ENCODE measurements around the gene PSEN2. TPM values are rescaled to one million over a fixed set of nuclear protein-coding genes. Genes with fewer than 3 reads are reported as not detected.
A peak's percentile ranks its signal among the peaks of the same experiment; 100 is the strongest.

Gene PSEN2
- total RNA-seq, 1 experiment from 2014 or later, result 24.5 TPM

DNA sequence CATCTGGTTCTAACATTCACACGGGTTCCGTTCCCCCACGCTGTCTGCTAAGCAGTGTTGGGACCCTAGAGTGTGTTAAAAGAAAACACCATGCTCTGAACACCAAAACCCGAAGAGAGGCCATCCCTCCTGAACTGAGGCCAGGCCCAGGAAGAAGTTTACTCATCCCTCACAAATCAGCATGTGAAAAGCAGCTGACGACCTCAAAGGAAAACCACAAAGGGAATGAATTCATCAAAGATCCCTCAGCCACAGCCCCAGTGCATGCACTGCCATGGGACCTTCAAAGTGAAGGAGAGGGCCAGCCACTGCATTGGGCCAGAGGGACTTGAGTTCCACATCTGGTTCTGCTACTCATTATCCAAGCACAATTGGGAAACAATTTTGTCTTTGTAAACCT, 7.0 kb upstream of the PSEN2 start:
- peak; percentile 87 for DNase-seq (ENCODE audit: low read depth)

DNA sequence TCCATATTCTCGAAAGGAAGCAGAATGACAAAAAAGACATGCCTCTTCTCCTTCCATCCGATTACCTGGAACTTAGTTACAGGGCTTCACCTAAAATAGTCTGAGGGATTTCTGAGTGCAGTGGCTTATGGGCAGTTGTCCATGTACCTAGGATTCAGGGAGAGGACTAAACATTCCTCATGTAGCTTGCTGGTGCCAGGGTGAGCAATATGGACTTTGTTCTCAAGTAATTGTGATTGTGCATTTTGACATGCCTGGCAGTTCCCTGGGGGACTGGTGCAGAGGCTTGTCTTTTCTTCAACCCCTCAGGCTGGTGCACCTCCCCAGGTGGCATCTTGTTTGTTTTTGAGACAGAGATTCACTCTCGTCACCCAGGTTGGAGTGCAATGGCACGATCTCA, 6.1 kb upstream of the PSEN2 start:
- DNase-seq (ENCODE audit: low read depth), result no peak

DNA sequence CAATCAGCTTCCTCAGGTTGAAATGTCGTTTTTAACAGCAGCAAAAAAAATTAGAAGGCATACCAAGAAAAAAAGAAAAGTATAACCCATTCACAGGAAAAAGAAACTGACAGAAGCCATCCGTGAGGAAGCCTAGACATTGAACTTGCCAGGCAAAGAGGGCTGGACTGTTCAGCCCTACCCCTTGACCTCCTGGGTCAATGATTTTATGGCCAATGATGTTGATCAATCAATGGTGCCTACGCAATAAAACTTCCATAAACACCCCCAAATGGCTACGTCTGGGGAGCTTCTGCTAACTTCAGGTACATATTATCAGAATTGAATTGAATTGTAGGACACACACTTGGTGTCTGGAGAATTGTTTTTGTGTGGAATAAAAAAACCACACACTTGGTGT, 4.8 kb upstream of the PSEN2 start:
- DNase-seq (ENCODE audit: low read depth), result no peak

DNA sequence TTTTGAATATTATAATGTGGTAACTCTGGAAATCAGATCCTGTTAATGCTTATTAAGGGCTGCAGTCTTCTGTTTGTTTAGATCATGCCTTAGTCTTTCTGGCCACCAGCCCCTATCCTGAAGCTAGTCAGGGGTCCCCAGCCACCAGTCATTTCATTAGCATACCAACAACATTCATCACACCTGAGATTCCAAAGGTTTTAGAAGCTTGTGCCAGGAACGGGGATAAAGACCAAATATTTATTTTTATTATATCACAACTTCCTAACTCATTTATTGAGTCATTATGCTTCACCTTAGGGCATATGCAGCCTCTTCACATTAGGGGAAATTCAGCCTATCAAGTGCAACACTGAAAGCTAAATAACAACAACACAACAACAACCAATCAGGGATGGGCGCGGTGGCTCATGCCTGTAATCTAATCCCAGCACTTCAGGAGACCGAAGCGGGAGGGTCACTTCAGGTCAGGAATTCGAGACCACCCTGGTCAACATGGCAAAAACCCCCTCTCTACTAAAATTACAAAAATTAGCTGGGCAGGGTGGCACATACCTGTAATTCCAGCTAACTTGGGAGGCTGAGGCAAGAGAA, 2.9 kb upstream of the PSEN2 start:
- DNase-seq (ENCODE audit: low read depth), result no peak

DNA sequence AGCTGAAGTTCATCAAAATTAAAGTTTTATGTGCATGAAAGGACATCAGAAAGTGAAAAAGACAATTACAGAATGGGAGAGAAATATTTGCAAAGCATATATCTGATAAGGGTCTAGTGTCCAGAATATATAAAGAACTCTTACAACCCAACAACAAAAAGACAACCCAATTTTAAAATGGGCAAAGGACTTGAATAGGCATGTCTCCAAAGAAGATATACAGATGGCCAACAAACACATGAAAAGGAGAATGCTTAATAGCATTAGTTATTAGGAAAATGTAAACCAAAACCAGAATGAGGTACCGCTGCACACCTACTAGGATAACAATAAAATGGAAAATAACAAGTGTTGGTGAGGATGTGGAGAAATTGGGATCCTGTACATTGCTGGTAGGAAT, 1.7 kb upstream of the PSEN2 start:
- no peak for DNase-seq (ENCODE audit: low read depth)

DNA sequence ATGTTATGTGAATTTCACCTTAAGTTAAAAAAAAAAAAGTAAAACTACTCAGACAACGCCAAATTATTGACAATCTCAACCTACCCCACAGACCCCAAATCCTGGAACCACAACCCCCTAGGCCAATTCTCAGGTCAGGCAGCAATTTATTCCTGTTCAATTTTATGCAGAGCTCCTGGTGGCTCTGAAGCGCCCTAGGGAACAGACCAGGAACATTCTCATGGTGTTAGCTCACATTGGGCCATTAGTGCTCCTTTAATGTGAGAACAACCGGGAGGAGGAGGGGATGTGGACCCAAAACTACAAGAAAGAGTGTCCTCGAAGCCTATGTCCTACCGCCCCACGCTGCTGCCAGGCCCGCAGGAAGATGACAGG, 403 bp upstream of the PSEN2 start:
- no peak for DNase-seq (ENCODE audit: low read depth)

DNA sequence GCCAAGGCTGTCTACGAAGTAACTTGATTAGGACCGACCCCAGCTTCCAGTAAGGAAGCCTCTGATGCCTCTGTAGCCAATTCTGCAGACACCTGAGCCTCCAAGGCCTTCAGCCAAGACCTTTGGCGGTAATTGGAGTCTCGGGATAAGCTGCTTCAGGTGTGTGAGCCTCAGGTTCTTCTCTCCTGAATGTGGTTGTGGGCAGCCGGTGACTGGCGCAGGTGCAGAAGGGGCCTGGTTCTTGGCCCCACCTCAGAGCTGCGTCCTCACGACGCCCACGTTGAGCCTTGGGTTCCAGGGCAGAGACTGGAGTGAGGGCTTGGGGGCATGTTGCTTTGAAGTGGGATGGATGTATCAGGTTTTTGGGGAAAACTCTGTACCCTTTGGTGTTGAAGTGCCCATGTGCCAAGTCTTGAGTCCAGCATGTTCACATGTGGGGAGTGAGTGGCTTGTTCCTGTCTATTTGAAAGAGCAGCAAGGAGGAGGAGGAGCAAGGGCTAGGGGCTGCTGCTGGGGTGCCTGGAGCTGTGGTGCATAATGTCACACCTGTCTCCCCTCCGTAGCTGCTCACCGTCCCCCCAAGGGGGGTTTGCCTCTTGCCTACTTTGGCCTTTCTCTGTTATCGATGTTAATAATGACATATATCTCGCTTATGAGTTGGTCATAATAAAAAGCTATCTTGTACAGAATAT, 1.4 kb downstream of the PSEN2 start:
- DNase-seq (ENCODE audit: low read depth), result no peak

DNA sequence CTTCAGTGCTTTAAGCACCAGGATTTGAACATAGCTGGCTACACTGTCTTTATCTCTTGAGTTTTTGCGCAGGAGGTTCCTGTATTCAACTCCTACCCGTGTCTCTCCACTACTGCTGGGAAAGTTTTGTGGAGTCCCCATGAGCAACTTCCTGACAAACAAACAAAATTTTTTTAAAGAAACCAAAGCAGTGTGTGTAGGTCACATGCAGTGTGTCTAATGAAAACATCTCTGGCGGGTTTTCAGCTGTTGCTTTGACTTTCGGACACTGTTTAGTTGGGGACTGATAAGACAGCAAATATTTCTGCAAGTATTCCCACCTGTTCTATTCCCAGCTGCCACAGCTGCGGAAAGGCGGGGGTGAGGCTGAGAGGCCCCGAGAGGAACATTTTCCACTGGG, 2.0 kb downstream of the PSEN2 start:
- no peak for DNase-seq (ENCODE audit: low read depth)

DNA sequence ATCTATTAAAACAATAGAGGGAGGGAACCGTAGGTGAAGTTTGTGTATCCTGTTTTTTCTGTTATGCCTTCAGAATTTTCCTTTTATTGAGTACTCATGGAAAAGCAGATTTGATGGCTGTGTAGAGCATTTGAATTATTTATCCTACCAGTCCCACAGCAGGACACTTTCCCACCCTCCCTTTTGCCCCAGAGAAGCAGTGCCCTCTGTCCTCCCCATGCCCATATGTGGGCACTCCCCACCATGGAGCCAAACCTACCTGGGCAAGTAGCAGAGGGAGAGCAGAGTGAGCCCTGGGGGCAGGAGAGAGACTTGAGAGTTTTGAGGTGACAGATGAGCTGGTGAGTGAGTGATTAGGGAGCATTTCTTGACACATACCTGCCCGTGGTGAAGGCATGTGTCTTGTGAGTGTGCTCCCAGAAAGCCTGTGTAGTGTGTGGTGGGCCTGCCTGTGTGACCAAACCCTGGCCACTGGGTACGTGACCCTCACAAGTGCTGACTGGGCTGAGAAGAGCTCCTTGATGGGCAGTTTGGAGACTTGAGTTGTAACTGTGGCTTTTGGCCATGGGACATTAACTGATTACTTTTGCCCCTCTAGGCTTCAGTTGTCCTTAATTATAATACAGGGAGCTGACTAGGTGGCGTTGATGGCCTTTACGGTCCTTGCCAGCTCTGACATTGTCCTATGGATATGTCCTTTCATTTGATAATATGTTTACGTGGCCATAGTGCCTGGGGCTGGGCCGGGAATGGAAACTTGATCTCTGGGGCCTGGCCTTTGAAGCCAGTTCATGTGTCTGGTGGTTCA, 3.6 kb downstream of the PSEN2 start:
- no peak for DNase-seq (ENCODE audit: low read depth)

DNA sequence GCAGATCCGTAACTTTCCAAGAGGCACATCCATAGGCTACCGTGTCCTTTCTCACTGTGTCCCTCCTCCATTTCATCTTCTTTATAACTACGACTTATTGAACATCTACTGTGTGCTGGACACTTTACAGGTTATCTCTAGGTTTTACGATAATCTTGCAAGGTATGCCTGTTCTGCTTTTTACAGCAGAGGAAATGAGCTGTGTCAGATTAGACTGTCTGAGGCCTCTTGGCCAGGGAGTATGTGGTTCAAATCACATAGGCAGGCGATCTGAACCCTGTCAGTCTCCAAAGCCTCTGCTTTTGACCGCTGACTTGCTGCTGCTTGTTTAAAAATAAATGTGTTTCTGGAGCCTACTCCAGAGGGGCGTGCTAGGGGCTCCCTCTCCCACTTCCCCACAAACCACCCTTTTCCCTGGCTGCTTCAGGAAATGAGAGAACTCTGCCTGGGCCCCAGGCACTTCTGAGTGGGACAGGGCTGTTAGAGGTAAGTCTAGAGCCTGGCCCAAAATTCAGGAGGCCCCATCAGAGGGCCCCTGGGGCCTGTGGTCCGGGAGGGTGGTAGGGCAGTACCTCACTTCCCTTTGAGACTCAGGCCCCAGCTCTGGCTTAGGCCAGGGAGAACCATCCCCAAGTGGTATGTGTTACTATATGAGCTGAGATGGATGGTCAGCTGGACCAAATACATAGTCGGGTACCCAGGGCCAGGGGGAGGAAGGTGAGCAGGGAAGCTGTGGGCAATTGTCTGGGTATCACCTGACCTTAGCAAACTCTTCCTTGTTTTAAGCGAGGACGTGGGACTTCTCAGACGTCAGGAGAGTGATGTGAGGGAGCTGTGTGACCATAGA, 4.4 kb downstream of the PSEN2 start:
- no peak for DNase-seq (ENCODE audit: low read depth)

DNA sequence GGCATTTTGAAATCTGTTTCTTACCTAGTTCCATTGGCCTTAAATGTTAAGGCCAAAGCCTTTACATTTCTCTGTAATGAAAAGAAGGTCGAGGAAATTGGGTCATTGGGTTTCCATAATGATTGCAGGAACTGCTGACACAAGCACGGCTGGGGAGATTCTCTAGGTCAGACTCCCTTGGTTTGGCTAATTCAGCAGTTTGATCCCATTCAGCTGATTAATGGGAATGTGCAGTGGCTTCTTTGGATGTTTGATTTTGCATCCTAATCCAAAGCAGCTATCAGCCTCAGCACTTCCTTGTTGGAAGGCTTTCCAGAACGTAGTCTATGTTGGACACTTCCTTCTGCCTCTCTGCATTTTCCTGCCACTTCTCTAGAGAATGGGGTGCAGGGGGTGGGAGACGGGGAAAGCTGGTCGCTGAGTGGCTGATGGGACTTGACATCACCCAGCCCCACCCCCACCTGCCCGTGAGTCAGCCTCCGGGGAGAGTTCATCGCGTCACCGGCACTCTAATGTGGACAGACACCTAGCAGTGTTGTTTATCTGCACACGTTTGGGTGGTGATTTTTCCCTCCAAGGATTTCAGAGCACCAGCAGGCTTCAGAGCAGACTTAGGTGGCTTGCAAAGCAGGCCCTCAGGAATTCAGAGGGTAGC, 5.4 kb downstream of the PSEN2 start:
- DNase-seq (ENCODE audit: low read depth), result peak; percentile 43

DNA sequence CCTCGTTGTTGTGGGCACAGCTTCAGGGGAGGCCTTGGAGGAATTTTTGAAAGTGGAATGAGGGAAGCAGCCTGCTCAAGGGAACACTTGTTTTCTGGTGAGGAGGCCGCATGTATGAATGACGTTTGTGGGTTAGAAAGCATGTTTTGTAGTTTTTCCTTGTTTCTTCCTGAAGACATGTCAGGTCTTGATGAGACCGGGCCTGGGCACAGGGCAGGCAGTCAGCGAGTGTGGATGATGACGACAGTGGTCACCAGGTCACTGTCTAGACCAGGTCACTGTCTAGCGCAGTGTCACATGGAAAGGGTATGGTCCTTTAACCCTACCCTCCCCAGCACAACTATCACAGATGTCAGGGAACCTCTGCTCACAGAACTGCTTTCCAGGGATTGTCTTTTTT, 7.3 kb downstream of the PSEN2 start:
- no peak for DNase-seq (ENCODE audit: low read depth)

DNA sequence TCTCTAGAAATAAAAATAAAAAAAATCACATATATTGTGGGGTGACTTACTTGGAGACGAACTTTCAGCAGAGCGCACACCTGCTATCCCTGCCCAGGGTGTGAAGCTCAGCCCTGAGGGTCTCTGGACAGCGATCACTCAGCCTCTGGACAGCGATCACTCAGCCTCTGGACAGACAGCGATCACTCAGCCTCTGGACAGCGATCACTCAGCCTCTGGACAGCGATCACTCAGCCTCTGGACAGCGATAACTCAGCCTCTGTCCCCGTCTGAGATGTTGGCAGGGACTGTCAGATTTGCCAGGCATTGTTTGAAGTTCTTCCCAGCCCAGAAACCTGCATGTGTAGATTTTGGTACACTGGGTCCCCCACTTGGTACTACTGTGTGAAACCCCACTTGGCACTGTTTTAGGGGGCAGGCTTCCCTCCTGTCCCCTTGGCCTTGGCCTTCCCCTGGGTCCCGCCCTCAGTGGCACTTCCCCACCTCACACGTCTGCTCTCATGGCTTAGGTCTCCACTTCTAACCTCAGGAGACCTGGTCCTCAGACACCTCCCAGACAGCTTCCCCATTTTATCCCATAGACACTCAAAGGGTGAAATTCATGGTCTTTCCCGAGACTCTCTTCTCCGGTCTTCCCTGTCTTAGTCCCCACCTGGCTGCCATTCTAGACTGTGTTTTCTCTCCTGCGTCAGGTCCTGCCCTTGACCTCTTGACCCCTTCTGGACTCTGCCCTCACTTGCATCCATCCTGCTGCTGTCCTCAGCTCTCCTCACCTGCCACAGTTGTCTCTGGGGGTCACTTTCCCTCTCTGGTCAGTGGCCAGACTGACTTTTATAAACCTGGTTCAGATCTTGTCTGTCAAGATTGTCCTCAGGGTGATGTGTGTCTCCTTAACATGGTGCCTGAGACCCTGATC, 10.2 kb downstream of the PSEN2 start:
- DNase-seq (ENCODE audit: low read depth), result no peak

DNA sequence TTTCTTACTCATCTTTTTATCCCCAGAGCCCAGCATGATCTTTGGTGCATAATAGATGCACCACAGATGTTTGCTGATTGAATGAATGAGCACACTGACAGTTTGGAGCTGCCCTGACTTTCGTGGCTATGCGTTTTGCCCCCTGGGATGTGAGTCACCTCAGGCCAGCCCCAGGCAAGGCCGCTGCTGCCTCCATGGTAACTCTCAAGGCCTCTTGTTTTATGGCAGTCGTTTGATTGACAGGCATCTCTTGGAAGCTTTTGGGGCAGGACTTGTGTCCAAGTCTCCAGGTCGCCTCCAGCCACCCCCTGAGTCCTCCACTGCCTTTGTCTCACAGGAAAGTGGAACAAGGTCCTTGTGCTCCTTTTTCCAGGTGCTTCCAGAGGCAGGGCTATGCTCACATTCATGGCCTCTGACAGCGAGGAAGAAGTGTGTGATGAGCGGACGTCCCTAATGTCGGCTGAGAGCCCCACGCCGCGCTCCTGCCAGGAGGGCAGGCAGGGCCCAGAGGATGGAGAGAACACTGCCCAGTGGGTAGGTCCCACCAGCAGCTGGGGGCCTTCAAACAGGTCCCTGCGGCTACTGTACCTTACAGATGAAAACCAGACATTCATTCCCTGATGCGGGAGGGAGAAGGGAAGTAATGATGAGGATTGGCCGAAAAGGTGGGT, 11.2 kb downstream of the PSEN2 start:
- DNase-seq (ENCODE audit: low read depth), result no peak

DNA sequence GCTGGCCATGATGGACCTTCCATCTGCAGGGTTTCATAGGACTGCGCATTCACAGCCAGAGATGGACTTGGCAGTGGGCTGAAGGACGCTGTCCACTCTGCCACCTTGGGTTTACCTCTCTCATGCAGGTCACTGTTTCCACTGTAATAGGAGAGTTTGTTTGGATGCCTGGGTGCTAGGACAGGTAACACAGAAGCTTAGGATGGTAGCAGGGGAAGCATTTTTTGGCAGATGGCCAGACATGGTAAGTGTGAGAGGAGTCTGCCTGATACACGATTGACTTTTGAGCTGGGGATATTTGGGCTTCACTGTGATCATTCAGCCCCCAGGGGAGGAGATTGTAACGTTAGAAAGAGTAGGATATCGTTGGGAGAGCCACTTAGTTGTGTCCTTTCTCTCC, 11.8 kb downstream of the PSEN2 start:
- no peak for DNase-seq (ENCODE audit: low read depth)

DNA sequence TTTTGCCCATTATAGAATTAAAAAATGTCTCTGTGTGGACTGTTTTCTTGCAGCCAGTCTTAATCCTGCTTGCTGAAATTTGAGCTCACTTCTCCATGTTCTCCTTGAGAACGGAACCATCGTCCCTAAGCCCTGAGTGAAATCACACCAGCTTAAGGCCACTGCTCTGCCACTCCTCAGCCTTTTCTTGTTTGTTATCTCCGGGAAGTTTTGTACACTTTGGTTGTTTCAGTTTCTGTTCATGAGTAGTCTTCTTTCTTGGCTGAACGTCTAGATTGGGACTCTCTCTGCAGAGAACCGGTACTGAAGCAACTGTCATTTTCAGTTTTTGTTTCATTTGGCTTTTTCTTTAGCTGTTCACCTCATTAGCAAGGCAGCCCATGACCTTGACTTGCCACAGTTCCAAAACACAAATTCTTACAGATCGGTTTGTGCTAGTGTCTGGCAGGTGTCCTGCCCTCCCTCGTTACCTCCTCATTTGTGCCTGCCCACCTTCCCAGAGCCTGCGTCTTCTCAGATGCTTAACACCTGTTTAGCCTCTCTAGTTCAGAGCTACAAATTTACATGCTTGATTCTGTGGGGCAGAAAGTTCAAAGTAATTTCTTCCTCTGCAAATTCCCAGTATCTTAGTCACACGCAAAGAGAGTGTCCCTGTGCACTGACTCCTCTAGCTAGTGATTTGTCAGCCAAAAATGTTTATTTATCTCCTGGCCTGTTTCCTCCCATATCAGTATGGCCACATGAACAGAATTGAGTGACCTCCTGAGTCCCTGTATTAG, 12.4 kb downstream of the PSEN2 start:
- peak; percentile 54 for DNase-seq (ENCODE audit: low read depth)

DNA sequence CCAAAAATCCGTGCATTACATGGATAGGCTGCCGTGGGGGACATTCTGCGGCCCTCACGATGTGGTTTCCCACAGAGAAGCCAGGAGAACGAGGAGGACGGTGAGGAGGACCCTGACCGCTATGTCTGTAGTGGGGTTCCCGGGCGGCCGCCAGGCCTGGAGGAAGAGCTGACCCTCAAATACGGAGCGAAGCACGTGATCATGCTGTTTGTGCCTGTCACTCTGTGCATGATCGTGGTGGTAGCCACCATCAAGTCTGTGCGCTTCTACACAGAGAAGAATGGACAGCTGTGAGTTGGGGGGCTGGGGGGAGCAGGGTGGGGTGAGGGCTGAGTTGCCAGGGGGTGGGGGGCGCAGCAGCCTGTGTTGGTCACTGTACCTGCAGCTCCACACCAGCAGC, 13.2 kb downstream of the PSEN2 start:
- DNase-seq (ENCODE audit: low read depth), result no peak

DNA sequence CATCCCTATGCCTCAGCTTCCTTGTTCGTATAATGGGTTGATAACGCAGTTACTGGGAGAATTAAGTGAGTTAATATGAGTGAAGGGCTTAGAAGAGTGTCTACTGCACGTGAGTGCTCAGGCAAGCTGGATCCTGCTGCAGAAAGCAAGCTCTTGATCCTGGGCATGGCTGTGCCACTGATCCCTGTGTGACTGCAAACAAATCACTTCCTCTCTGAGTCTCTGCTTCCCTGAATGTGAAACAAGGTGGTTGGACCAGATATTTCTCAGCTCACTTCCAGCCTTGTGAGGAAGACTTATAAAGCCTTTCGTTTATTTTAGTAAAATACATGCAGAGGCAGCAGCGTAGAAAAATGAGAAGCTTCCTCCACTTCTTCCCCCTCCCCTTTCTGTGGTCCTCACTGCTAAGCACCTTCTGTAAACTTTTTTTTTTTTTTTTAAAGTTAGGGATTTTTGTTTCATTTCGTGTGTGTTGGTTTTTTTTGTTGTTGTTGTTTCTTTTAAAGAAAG, 13.8 kb downstream of the PSEN2 start:
- no peak for DNase-seq (ENCODE audit: low read depth)

Measured in HT1080 (cell line).